ENCODE results near the gene COL27A1.

- TF ChIP-seq HMGXB4 (CRISPR knock-in tag; IDR thresholded peaks at IDR 0.05; ENCODE audit: borderline replicate concordance): no peak
- TF ChIP-seq USF2 (IDR thresholded peaks at IDR 0.05): no peak
- TF ChIP-seq MAFK (IDR thresholded peaks at IDR 0.05; ENCODE audit: partially characterized antibody): no peak
- no peak for TF ChIP-seq CTCF (IDR thresholded peaks at IDR 0.05)
- TF ChIP-seq ZFP36 (IDR thresholded peaks at IDR 0.05; ENCODE audit: borderline replicate concordance, partially characterized antibody): no peak
- no peak for TF ChIP-seq MAZ (IDR thresholded peaks at IDR 0.05; ENCODE audit: borderline replicate concordance, low read depth, low read length)
- TF ChIP-seq POLR2A (IDR thresholded peaks at IDR 0.05; ENCODE audit: low read length): no peak
- TF ChIP-seq CHD2 (IDR thresholded peaks at IDR 0.05; ENCODE audit: low read length, partially characterized antibody): no peak
- TF ChIP-seq POLR2AphosphoS2 (conservative IDR thresholded peaks at IDR 0.05; ENCODE audit: low read length): no peak
- TF ChIP-seq ELK1 (IDR thresholded peaks at IDR 0.05; ENCODE audit: low read depth, low read length): no peak
Measured at GRCh38 chr9:114179516-114179915, 24.2 kb downstream of the COL27A1 start.

Data from A549 (cell line).